HG03469 (cell line): Measurements from ENCODE around the gene PRKRA.
"Not testable (repeated sequence)": the region's sequence is repeated elsewhere in the genome, so short reads cannot be mapped to it uniquely, and the experiment has no call there.

Experiments
- ATAC-seq: cut with Tn5 transposase; IDR thresholded peaks from one replicate; pipeline ENCODE4 v1.9.1; 2021; ENCODE audit warnings: mild to moderate bottlenecking, moderate library complexity, moderate number of reproducible peaks; ENCODE audit not compliant: unreplicated experiment

The PRKRA gene

DNA sequence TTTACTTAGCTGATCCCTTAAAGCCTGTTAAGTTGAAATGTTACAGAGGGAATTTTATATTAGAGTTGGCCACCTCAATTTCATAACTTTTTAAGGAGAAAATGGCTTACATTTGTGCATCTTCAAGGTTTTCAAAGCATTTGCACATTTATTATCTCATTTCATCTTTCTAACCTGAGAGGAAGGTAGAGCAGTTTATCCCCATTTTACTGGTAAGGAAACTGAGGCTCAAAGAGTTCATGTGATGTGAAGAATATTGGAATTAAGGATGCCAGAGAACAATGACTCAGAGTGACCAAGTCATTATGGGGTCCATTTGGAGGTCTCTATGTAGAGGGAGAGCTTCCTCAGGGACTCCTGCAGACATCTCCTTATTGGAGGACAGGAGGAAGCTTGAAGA lies 35.0 kb downstream of the PRKRA start:
- ATAC-seq: no peak

DNA sequence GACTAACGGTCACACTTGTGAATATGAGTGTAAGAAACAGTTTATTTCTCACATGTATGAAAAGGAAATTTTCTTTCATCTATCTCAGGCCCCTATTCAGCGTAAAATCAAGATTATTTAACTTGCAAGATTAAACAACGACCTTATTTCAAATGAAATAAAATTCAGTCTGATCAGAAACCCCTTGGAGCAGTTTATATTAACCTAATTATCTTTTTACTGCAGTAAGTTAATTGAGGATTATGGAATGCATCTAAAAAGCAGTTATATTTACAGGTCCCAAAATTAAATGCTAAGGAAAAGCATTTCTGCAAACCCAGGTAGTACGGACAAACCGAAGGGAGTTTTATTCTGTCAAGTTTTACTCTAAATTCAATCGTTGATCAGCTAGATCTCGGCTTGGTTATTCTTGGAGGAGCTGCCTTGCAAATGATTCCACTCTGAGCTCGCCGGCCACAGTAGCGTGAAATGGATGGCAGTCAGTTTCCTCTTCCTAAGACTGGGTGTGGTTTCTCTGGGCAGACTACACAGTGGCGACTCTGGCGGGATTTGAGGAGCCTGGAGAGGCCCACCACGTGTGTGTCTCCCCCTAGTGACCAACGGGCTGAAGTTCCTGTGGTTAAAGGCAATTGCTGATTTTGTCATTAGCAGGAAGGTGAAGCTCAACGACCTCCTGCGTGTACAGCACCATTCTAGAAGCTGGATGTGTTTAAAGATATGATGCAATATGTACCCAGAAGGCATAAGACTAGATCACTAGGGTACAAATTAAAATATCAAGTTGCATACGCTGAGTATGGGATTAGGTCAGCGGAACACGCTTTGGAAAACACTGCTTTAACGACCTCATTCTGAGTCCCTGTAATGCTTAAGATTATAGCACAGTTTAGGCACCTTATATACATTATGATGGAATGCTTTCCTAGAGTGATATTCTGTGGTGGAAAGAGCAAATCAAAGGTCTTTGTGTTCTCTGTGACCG lies 36.4 kb downstream of the PRKRA start:
- peak; percentile 83 for ATAC-seq

DNA sequence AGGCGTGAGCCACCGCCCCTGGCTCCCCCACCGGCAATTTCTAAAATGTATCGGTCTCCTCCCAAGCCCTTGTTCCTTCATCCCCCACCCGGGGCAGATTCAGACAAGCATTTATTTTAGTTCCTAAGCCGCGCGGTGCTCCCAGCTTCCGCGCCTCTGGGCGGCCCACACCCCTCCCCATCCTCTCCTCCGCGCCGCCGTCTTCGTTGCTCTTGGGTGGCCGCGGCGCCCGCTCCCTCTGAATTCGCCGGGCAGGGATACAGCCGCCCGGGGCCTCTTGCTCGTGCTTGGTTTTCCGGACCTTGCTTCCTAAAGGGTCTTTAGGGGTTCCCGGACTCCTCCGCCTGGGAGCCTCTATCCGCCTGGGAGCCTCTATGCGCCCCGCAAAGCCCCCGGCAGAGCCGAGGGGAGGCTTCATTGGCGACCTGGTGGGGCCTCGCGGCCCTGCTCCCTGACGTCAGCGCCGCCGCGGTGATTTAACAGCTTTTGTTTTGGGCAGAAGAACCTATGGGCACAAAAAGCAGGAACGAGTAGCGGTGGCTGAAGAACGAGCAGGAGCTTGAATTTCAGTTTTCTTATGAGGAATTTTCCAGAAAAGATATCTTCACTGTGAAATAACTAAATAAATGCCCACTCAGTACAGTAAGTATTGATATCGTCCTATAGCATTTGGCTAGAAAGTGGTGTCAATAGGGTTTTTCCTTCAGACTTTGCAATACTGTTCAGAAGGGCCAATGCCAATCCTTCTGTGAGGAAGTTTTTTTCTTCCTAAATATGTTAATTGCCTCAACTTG lies 37.3 kb downstream of the PRKRA start:
- peak; percentile 46 for ATAC-seq

DNA sequence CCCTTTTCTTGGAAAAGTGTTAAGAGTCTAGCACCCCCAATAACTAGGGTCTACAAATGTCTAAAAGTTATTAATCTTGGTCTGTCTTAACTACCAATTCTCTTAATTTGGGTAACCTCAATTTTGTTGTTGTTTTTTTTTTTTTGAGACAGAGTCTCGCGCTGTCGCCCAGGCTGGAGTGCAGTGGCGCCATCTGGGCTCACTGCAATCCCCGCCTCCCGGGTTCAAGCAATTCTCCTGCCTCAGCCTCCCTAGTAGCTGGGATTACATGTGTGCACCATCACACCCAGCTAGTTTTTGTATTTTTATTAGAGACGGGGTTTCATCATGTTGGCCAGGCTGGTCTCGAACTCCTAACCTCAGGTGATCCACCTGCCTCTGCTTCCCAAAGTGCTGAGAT lies 38.5 kb downstream of the PRKRA start:
- ATAC-seq: not testable (repeated sequence)

DNA sequence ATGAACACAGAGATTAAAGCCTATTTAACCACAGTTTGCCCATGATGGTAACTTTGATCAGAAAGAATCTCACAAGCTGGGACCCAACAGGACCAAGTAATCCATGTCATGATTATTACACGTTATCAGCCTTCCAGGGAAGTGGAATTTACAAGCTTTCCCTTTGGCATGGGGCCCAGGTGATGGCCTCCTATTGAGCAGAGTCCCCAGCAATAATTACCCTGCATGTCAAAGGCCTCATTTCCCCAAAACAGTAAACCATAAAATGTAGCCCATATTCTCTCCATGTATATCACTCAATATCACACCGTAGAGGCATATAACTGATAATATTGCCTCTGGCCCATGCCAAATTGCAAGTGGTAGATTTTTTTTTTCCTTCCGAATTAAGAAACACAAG lies 38.9 kb downstream of the PRKRA start:
- no peak for ATAC-seq

DNA sequence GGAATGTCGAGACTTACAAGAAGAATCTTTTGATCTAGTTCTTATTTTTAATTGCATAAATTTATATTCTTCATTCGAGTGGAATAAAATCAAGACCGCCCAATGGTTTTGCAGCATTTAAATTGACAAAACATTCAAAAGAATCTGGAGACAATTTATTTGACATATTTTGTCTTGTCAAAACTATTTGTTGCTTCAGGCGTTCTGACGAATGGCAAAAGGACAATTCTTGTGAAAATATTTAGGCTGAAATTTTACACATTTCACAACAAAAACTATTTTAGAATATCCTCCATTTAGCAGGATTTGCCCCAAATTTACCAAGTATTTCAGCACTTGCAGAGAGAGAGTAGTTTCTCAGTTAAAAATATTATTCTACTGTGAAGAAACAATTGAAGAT lies 41.7 kb downstream of the PRKRA start:
- ATAC-seq: no peak

DNA sequence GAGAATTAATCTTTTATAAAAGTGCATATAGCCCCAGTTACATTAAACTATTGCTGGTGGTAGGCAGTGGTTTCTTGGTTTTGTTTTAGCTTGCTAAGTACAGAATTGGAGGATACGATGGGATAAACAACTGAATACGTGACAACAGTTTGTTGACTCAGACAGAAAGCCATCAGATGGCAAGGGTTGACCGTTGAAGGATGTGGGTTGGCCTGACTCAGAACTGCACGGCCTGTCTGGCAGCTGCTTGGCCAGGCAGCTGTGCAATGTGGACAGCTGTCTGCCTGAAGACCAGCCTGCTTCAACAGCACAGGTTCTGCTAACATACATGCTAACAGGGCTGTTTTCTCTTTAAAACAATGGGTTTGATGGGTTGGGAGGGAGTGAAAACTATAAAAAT lies 46.6 kb downstream of the PRKRA start:
- ATAC-seq: peak; percentile 100

DNA sequence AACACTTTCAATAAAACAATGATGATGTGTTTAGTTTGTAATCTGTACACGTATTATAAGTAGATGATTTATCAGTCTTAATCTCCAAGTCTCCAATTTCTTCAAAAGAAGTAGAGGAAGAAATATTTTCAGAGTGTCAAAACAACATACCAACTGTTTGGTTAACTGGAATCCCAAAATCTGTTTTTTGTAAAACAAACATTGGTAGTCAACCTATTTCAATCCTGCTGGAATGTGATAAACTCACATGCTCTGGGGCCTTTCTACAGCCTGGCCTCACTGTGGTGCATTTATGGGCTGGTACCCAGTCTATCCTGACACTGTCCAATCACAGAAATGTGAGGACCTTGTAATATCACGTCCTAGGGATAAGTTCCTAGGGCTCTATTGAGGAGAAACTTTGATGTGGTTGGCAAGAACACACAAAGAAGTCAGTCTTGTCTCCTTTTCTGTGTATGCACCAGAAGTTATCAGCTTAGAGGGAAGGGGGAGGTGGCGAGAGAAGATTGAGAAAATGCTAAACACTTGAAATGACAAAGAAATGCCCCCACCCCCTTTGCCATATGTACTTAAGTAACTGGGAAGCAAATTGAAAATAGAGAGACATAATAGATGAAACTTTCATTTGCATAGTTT lies 47.2 kb downstream of the PRKRA start:
- peak; percentile 3 for ATAC-seq

DNA sequence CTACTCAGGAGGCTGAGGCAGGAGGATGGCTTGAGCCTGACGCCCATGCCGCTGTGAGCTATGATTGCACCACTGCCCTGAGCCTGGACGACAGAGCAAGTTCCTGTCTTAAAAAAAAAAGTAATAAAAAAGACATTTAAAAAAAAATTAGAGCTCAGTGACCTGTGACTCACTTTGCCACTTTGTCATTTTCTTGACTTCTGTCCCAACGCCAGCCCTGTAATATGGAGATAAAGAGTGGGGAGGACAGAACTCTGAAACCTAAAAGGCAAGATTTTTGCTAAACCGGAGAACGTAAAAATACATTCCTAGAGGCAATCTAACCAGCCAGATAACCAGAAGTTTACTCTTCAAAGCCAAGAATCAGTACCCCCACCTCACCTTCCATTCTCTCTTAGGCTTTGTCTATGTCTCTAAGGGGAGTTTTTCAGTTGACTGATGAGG lies 49.0 kb downstream of the PRKRA start:
- no peak for ATAC-seq

DNA sequence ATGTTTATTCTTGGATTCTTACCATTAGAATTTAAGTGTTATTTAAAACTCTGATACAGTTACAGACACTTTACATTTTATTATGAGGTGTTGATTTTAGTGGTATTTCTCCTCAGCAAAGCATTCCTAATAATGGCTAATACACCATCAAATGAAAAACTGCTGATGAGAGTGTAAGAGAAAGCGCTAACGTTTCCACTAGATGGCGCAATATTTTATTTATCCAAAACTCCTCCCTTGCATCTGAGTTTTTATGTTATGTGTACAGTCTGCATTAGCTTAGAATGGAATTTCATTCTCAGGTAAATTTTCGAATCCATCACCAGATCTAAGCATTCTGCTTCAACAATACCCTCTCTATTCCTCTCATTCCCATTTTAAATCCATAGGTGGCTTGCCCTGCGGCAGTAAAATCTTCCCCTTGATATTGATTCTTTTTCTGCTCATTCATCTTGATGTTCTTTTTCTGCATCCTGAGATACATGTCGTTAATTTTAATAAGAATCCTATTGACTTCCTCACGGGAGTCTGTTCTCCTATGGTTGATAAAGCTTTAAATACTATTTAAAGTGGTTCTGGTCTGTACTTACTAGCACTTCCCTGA lies 53.9 kb downstream of the PRKRA start:
- ATAC-seq: peak; percentile 87

DNA sequence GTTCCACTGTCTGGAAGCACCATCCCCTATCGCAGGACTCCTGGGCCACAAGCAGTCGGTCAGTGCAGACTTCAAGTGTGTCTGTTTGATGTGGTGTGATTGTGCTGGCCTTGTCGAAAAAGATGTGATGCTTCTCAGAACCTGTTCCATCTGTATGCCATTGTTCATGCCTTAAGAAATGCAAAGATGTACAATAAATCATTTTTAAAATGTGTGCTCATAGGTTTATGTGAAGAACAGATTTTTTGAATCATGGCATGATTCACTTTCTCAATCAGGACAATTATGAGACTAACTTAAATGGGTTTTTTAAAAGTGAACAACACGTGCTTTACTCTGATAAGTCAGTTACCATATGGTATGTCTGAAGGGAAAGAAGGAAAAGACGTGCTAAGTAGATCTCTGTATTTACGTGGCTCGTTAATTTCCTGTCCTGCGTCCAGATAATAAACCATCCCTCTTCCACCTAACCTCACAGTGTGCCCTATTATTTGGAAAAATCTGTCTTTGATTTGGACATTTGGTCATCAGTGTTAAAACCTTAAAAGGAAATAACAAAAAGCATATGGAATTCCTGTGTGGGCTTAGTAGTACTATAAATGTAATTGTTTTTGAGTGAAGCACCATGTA lies 54.9 kb downstream of the PRKRA start:
- no peak for ATAC-seq

DNA sequence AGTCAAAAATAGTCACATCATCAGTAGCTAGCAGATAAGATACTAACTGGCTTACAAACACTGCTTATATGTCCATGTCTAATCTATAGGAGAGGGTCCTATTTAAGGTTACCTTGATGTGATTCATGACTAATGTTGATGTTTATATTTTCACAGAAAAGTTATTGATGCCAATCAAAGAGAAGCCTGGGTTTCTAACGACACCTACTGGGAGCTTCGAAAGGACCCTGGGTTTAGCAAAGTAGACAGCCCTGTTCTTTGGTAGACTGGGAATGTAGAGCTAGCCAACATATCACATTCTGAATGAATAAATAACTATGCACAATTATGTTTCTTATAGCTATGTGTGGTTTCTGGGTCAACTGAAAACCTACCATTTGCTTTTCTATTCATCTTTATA lies 55.7 kb downstream of the PRKRA start:
- no peak for ATAC-seq

DNA sequence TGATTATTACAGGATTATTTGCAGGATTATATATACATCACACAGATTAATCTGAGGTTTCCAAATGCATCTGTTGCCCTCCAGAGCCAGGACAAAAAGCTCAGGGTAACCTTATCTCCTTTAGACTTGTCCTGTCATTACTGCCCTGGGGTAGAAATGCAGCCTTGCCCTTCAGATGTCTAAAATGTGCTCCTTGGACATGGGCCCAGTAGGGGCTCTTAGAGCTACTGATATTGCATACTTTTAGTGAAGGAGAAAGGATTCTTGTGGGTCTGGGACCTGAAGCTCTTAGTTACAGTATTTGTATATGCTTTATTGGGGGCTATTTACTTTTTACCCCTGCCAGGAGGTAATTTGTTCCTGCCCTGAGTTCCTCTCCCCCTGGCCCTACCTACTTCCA lies 56.1 kb downstream of the PRKRA start:
- ATAC-seq: no peak

DNA sequence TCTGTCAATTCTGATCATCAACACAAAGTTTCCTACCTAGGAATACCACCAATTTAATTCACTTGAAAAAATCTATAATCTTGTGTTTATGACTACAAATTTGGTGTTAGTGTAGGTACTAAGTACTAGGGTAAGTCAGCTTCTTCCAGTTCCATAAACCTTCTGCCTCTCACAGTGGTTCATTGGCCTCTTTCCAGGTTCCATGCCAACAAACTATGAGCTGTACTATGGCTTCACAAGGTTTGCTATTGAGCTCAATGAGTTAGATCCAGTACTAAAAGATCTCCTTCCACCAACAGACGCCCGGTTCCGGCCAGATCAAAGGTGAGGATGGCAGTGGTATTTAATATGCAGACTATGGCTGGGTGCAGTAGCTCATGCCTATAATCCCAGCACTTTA lies 58.8 kb downstream of the PRKRA start:
- no peak for ATAC-seq

DNA sequence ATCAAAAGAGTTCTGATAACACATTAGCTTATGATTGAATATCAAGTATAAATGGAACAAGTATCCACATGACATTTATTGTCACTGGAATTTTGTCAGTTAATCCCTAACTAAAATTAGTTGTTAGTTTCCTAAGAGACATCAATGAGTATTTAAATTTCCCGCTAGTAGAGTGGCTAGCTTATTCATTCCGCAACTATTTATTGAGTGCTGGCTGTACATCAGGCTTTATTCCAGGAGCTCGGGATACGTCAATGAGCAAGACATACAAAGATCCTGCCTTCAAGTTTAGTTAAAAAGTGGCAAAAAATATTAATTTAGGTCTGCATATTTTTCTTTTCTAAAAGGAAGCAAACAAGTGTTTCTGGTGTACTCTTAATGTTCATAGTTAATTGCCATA lies 59.3 kb downstream of the PRKRA start:
- ATAC-seq: no peak

DNA sequence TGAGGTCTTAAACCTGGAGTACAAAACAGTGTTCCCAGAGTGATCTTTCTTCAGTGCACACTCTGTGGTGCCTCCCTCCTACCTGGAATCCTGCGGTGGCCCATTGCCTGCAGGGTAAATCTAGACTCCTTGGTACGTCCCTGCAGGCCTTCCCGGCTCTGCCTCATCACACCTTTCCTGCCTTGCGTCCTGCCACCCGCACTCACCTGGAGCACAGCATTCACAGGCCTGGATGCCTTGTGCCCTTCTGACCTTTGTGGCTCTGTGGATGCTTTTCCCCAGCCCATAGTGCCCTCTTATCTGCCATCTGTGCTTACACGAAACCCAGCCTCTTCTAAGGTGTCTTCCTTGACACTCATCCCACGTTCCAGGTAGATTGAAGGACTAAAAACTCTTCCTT lies 62.7 kb downstream of the PRKRA start:
- no peak for ATAC-seq

DNA sequence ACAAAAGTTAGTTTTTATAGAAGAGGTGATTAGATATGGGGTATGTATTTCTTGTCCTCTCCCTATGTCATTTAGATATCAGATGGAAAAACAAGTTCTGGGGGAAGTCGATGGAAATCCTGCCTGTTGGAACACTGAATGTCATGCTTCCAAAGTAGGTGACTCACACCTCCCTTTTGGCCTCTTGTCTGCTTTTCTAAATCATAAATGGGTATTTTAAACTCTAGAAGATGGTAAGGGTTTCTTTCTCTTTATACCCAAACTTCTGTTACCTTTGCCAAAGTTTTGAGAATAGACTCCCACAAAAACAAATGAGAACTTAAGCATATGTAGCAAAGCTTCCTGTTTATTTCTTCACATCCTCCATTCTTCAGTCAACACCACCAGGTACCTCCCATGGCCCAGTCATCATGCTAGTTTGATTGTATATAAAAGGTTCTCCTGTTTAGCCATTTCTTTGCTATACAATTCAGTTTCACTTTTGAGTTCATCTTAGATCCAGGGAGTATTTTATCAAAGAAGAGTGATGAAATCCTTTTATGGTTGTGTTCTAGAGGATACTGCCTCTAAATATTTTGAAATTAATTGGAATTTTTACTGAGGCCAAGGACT lies 63.9 kb downstream of the PRKRA start:
- no peak for ATAC-seq

DNA sequence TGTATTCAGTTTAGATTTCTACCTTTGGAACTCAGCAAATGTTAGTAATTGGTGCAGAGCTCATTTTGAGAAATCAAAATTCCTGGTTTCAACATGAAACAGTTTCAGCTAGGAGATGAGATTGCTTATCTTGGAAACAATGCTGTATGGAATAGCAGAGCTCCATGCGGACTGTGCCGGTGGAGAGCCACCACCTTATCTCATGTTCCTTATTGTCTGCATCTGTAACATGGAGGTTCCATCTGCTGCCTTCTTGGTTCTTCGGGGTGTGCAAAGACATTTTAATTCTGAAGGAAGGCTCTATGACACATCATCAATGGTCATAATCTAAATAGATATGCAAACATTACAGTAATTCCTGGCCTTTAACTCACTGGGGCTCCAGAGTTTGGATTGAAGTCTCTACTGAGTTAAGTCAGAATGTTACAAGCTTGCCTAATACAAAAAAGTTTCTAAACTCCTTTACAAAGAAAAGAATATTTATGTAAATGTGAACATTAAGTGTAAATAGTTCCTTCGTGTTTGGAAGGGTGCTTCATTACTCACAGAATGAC lies 65.3 kb downstream of the PRKRA start:
- no peak for ATAC-seq

DNA sequence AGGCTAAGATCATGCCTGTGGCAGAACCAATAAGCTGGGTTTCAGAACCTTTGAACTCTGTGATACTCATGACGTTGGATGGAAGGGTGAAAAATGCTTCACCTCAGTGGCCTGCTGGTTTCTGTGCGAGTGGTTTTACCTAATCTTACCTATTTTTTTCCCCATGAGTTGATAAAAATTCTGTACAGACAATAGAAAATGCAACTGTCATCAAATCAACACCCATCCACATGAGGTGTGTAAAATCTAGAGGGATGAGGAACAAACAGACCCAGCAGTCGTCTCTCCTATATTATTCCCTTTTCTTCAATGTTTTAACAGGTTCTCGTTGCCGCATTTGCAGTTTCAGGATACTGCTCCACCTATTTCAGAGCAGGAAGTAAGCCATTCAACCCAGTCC lies 67.3 kb downstream of the PRKRA start:
- no peak for ATAC-seq
